DOHH2 (cell line): ENCODE data around the gene CMIP.

ENCODE experiments used
- H3F3A ChIP-seq: fragments of 200-600 bp; sonication (generic), shearing (Covaris generic); 2 replicates; pipeline ENCODE4 v1.6.0; 2016; ENCODE audit warnings: antibody characterized with exemption, mild to moderate bottlenecking; ENCODE audit not compliant: control insufficient read depth, insufficient read depth
- H3K27ac ChIP-seq: fragments of 200-600 bp; sonication (generic); 2 replicates; pipeline ENCODE4 v1.5.1; 2014; ENCODE audit warnings: low read depth, mild to moderate bottlenecking, low read length, moderate library complexity
- H3K27me3 ChIP-seq: fragments of 200-600 bp; sonication (generic); 2 replicates; pipeline ENCODE4 v1.6.1; 2014; ENCODE audit warnings: mild to moderate bottlenecking, low read length, mixed read lengths; ENCODE audit not compliant: control insufficient read depth
- H3K36me3 ChIP-seq: fragments of 200-600 bp; sonication (generic); 2 replicates; pipeline ENCODE4 v1.6.1; 2014; ENCODE audit warnings: mild to moderate bottlenecking, low read length, moderate library complexity, mixed read lengths; ENCODE audit not compliant: control insufficient read depth
- H3K4me1 ChIP-seq: fragments of 200-600 bp; sonication (generic); 2 replicates; pipeline ENCODE4 v1.6.1; 2014; ENCODE audit warnings: mild to moderate bottlenecking, low read length, mixed read lengths; ENCODE audit not compliant: control insufficient read depth
- H3K4me2 ChIP-seq: fragments of 200-600 bp; sonication (generic); 2 replicates; pipeline ENCODE4 v1.6.0; 2014; ENCODE audit warnings: mild to moderate bottlenecking, low read length, moderate library complexity
- H3K4me3 ChIP-seq: fragments of 200-600 bp; sonication (generic); 2 replicates; pipeline ENCODE4 v1.5.1; 2014; ENCODE audit warnings: mild to moderate bottlenecking, low read length, mixed read lengths
- H3K79me2 ChIP-seq: fragments of 200-600 bp; sonication (generic); 2 replicates; pipeline ENCODE4 v1.6.1; 2014; ENCODE audit warnings: mild to moderate bottlenecking, low read length, mixed read lengths; ENCODE audit not compliant: control insufficient read depth
- H3K9me2 ChIP-seq: fragments of 200-600 bp; sonication (generic); replicated peaks from 2 replicates; pipeline ENCODE4 v1.6.1; 2014; ENCODE audit warnings: mild to moderate bottlenecking, low read length, mixed read lengths; ENCODE audit not compliant: control insufficient read depth
- H3K9me3 ChIP-seq: fragments of 200-600 bp; sonication (generic); 2 replicates; pipeline ENCODE4 v1.6.1; 2014; ENCODE audit warnings: antibody characterized with exemption, low read length, mixed read lengths; ENCODE audit not compliant: control insufficient read depth, insufficient read depth
- H4K20me1 ChIP-seq: fragments of 200-600 bp; sonication (generic); 2 replicates; pipeline ENCODE4 v1.6.0; 2014; ENCODE audit warnings: low read depth, mild to moderate bottlenecking, antibody characterized with exemption, low read length, moderate library complexity; ENCODE audit not compliant: control insufficient read depth, insufficient read depth
- CTCF ChIP-seq: fragments of 200-600 bp; sonication (generic); IDR thresholded peaks from one replicate; pipeline ENCODE4 v1.5.1; 2014; ENCODE audit warnings: antibody characterized with exemption, mild to moderate bottlenecking, low read depth, low read length; ENCODE audit not compliant: poor library complexity, severe bottlenecking
- EZH2phosphoT487 ChIP-seq: fragments of 200-600 bp; sonication (generic); IDR thresholded peaks from 2 replicates; pipeline ENCODE4 v1.6.1; 2017; ENCODE audit warnings: borderline replicate concordance, mild to moderate bottlenecking, antibody characterized with exemption, low read length, moderate library complexity, mixed read lengths

Gene CMIP

GRCh38 chr16:81610144-81610842 is 165.7 kb downstream of the CMIP start:
- Histone ChIP-seq H3K4me1 (peaks cover 14% of the 10 kb centered on the region), H3K9me3 (no peaks in the 10 kb centered on the region), H4K20me1 (peaks cover 3% of the 10 kb centered on the region; the same call in 1 of the 2 replicates), H3K36me3 (no peaks in the 10 kb centered on the region), H3F3A (no peaks in the 10 kb centered on the region), H3K79me2 (no peaks in the 10 kb centered on the region), H3K4me3 (no peak overlapping the region), H3K27me3 (no peaks in the 10 kb centered on the region), H3K9me2 (no peaks in the 10 kb centered on the region), H3K4me2 (no peak overlapping the region), H3K27ac (no peak overlapping the region)
- TF ChIP-seq CTCF (no peak), EZH2phosphoT487 (no peak)

GRCh38 chr16:81610936-81611335 is 166.3 kb downstream of the CMIP start:
- peaks cover 3% of the 10 kb centered on the region; the same call in 1 of the 2 replicates for H4K20me1 ChIP-seq
- no peaks in the 10 kb centered on the region for H3F3A ChIP-seq
- no peak overlapping the region for H3K4me3 ChIP-seq
- no peaks in the 10 kb centered on the region for H3K9me2 ChIP-seq
- H3K9me3 ChIP-seq, result no peaks in the 10 kb centered on the region
- H3K4me2 ChIP-seq, result no peak overlapping the region
- peaks cover 18% of the 10 kb centered on the region for H3K4me1 ChIP-seq
- no peaks in the 10 kb centered on the region for H3K79me2 ChIP-seq
- no peak overlapping the region for H3K27ac ChIP-seq
- H3K27me3 ChIP-seq, result no peaks in the 10 kb centered on the region
- TF ChIP-seq EZH2phosphoT487, result no peak
- TF ChIP-seq CTCF, result no peak
- no peaks in the 10 kb centered on the region for H3K36me3 ChIP-seq

- Histone ChIP-seq H3K9me3 (no peaks in the 10 kb centered on the region), H3K27me3 (no peaks in the 10 kb centered on the region), H3K9me2 (no peaks in the 10 kb centered on the region), H3K36me3 (no peaks in the 10 kb centered on the region), H3K4me3 (no peak overlapping the region), H3K4me2 (no peak overlapping the region), H4K20me1 (peaks cover 6% of the 10 kb centered on the region; the same call in 1 of the 2 replicates), H3F3A (no peaks in the 10 kb centered on the region), H3K79me2 (no peaks in the 10 kb centered on the region), H3K27ac (no peak overlapping the region), H3K4me1 (peaks cover 26% of the 10 kb centered on the region)
- TF ChIP-seq CTCF, result no peak
Measured at GRCh38 chr16:81611721-81612120, 167.1 kb downstream of the CMIP start.
